K562 (cell line): ENCODE measurements around the gene TP53BP2. TPM values are rescaled to one million over a fixed set of nuclear protein-coding genes. Genes with fewer than 3 reads are reported as not detected.

Experiments
- ARHGAP35 ChIP-seq: fragments of 450-650 bp; IDR thresholded peaks from 2 replicates; pipeline ENCODE4 v1.6.1; 2018; ENCODE audit not compliant: partially characterized antibody
- CBX3 ChIP-seq, 2 experiments: IDR thresholded peaks; 1 replicate in 1 of 2; 2 replicates in 1 of 2; pipeline ENCODE4 v1.6.1; 2012; ENCODE audit warnings: inconsistent platforms in 2 of 2, low read length in 2 of 2, borderline replicate concordance in 1 of 2, control low read depth in 1 of 2
- CEBPG ChIP-seq, 3 experiments: fragments of 200-800 bp in 1 of 3; sonication (Bioruptor generic) in 1 of 3; sonication (generic) in 1 of 3; formaldehyde crosslinking in 1 of 3; IDR thresholded peaks in 2 of 3; conservative IDR thresholded peaks in 1 of 3; 2 replicates each; pipeline versions ENCODE4 v1.6.1 to v1.8.0; 2016 to 2022; ENCODE audit warnings: missing compliant biosample characterization in 2 of 3, missing genetic modification characterization in 2 of 3, mild to moderate bottlenecking in 1 of 3, missing genetic modification reagents in 1 of 3
- CHAMP1 ChIP-seq: fragments of 450-650 bp; IDR thresholded peaks from 2 replicates; pipeline ENCODE4 v1.6.1; 2016; ENCODE audit warnings: mild to moderate bottlenecking
- CSDE1 ChIP-seq, 2 experiments: fragments of 450-650 bp; IDR thresholded peaks; 2 replicates each; pipeline ENCODE4 v1.6.1; 2016; ENCODE audit warnings: mild to moderate bottlenecking in 1 of 2
- ETS2 ChIP-seq: IDR thresholded peaks from 2 replicates; pipeline ENCODE4 v1.6.1; 2016; ENCODE audit warnings: borderline replicate concordance, missing genetic modification characterization, mild to moderate bottlenecking, moderate library complexity, missing compliant biosample characterization; ENCODE audit not compliant: poor library complexity, severe bottlenecking
- GTF2E2 ChIP-seq: fragments of 200-800 bp; sonication (Bioruptor generic); IDR thresholded peaks from 2 replicates; pipeline ENCODE4 v1.6.1; 2016; ENCODE audit warnings: missing genetic modification characterization, missing compliant biosample characterization
- HLTF ChIP-seq: fragments of 450-650 bp; IDR thresholded peaks from 2 replicates; pipeline ENCODE4 v1.6.1; 2016
- HNRNPH1 ChIP-seq: fragments of 200-400 bp; formaldehyde crosslinking; optimal IDR thresholded peaks from 2 replicates; pipeline ENCODE3; 2017; ENCODE audit warnings: low read depth, mild to moderate bottlenecking, low read length, moderate library complexity
- KAT2B ChIP-seq: IDR thresholded peaks from one replicate; pipeline ENCODE4 v1.6.1; 2012; ENCODE audit warnings: low read depth, mild to moderate bottlenecking, control low read depth, inconsistent platforms, low read length, moderate library complexity
- KLF1 ChIP-seq: fragments of 450-650 bp; IDR thresholded peaks from 2 replicates; pipeline ENCODE4 v1.6.1; 2016; ENCODE audit warnings: missing genetic modification characterization, missing compliant biosample characterization
- MAZ ChIP-seq, 2 experiments: fragments of 450-650 bp in 1 of 2; sonication (generic) in 1 of 2; formaldehyde crosslinking; IDR thresholded peaks in 1 of 2; conservative IDR thresholded peaks in 1 of 2; 2 replicates each; pipeline versions ENCODE4 v1.4.0 to v1.5.0; 2020; ENCODE audit warnings: mild to moderate bottlenecking in 1 of 2, missing genetic modification reagents in 1 of 2
- MIER1 ChIP-seq: fragments of 450-650 bp; IDR thresholded peaks from 2 replicates; pipeline ENCODE4 v1.6.1; 2016; ENCODE audit warnings: antibody characterized with exemption, mild to moderate bottlenecking, low read depth
- MITF ChIP-seq: IDR thresholded peaks from 2 replicates; pipeline ENCODE4 v1.6.1; 2014; ENCODE audit warnings: antibody characterized with exemption
- PHB2 ChIP-seq: fragments of 450-650 bp; IDR thresholded peaks from 2 replicates; pipeline ENCODE4 v1.6.1; 2017; ENCODE audit warnings: low read depth
- PPARD ChIP-seq: fragments of 250-450 bp; sonication (Bioruptor Pico); IDR thresholded peaks from 2 replicates; pipeline ENCODE4 v1.8.0; 2022; ENCODE audit warnings: inconsistent platforms, mild to moderate bottlenecking, moderate library complexity
- SETDB1 ChIP-seq: IDR thresholded peaks from one replicate; pipeline ENCODE4 v1.6.1; 2012; ENCODE audit warnings: low read length, control low read depth, inconsistent platforms
- SNAPC5 ChIP-seq: fragments of 250-450 bp; sonication (Bioruptor Pico); IDR thresholded peaks from 2 replicates; pipeline ENCODE4 v1.8.0; 2021; ENCODE audit warnings: moderate library complexity, mild to moderate bottlenecking, inconsistent platforms
- SP2 ChIP-seq: IDR thresholded peaks from 2 replicates; pipeline ENCODE4 v1.6.1; 2011; ENCODE audit warnings: mild to moderate bottlenecking, low read depth, low read length, moderate library complexity; ENCODE audit not compliant: poor library complexity, severe bottlenecking; ENCODE audit errors: extremely low read depth
- ZBTB1 ChIP-seq: sonication (generic); formaldehyde crosslinking; IDR thresholded peaks from 2 replicates; pipeline ENCODE4 v1.8.1; 2023; ENCODE audit warnings: missing genetic modification reagents, low read depth, mild to moderate bottlenecking, borderline replicate concordance
- ZC3H11A ChIP-seq: IDR thresholded peaks from 2 replicates; pipeline ENCODE4 v1.6.1; 2012; ENCODE audit warnings: low read depth, low read length, improper control_type of control experiment
- ZNF354B ChIP-seq: fragments of 250-450 bp; sonication (Bioruptor Pico); IDR thresholded peaks from 2 replicates; pipeline ENCODE4 v1.4.0; 2020
- ZNF695 ChIP-seq: fragments of 450-650 bp; formaldehyde crosslinking; IDR thresholded peaks from 2 replicates; pipeline ENCODE4 v1.4.0; 2020; ENCODE audit warnings: mild to moderate bottlenecking, moderate library complexity
- ZNF75A ChIP-seq: fragments of 450-650 bp; formaldehyde crosslinking; IDR thresholded peaks from 2 replicates; pipeline ENCODE4 v1.4.0; 2020; ENCODE audit warnings: mild to moderate bottlenecking
- ZZZ3 ChIP-seq: fragments of 450-650 bp; IDR thresholded peaks from 2 replicates; pipeline ENCODE4 v1.6.1; 2016; ENCODE audit warnings: antibody characterized with exemption, mild to moderate bottlenecking, moderate library complexity
- polyA plus RNA-seq, 8 experiments: library from polyadenylated mRNA; depleted of rRNA in 4 of 8; stranded (reverse) in 5 of 8; unstranded in 3 of 8; fragments of >200 nt; fragmentation: Nextera tagmentation in 2 of 8; fragmentation: Illumina TruSeq in 1 of 8; extraction: Ambion mirVana in 2 of 8; extraction: Trizol in 1 of 8; gene quantifications; 2 replicates each; pipeline versions ENCODE4 v1.2.1 to v1.2.3, GENCODE V29; 2011 to 2014; ENCODE audit warnings: inconsistent platforms in 1 of 8, missing spikeins in 1 of 8
- total RNA-seq, 7 experiments: library from RNA; depleted of rRNA in 6 of 7; stranded (reverse); fragments of >200 nt in 6 of 7; fragmentation: Illumina TruSeq in 2 of 7; extraction: Trizol in 2 of 7; gene quantifications; 2 replicates each; pipeline versions ENCODE4 v1.2.1 to v1.2.3, GENCODE V29; 2011 to 2021; ENCODE audit warnings: low replicate concordance in 1 of 7

The TP53BP2 gene
- total and polyA plus RNA-seq, 9 of the 15 experiments (the other 6 are each of a cell fraction or from before 2014, with no cell fraction given) = 17.0 to 69.6 (median 40.1) TPM

- TF ChIP-seq MAZ (CRISPR knock-in tag; conservative IDR thresholded peaks at IDR 0.05 in 1 of 2, IDR thresholded peaks at IDR 0.05 in 1 of 2) = 0 out of 4 replicates have a peak, but pooled peaks of 1 of the 2 experiments have one; percentile 15
- no peak for TF ChIP-seq ZNF75A (CRISPR knock-in tag)
- TF ChIP-seq CSDE1 (IDR thresholded peaks at IDR 0.05) = 0 out of 4 replicates have a peak, but pooled peaks of 1 of the 2 experiments have one; percentile 38
- TF ChIP-seq ZZZ3 = no peak
- no peak for TF ChIP-seq SNAPC5
- TF ChIP-seq ARHGAP35 = peak; percentile 3
- no peak for TF ChIP-seq ZC3H11A
- no peak for TF ChIP-seq HNRNPH1
- no peak for TF ChIP-seq HLTF
- TF ChIP-seq SP2 = no peak
- TF ChIP-seq CEBPG (CRISPR knock-in tag; IDR thresholded peaks at IDR 0.05) = no peak
- TF ChIP-seq CEBPG (tag; conservative IDR thresholded peaks at IDR 0.05 in 1 of 2, IDR thresholded peaks at IDR 0.05 in 1 of 2) = peak in 1 of 2 experiments; percentile 36; a peak in 1 of 4 replicates
- TF ChIP-seq CHAMP1 = 0 out of 2 replicates have a peak, but pooled peaks have one; percentile 13
- no peak for TF ChIP-seq MIER1
- TF ChIP-seq SETDB1 = no peak
- 0 out of 2 replicates have a peak, but pooled peaks have one; percentile 19 for TF ChIP-seq GTF2E2
- no peak for TF ChIP-seq ETS2 (tag)
- TF ChIP-seq ZNF695 (CRISPR knock-in tag) = no peak
- TF ChIP-seq KAT2B = no peak
- TF ChIP-seq ZNF354B (CRISPR knock-in tag) = no peak
- no peak for TF ChIP-seq PPARD (CRISPR knock-in tag)
- TF ChIP-seq PHB2 = no peak
- no peak for TF ChIP-seq KLF1
- no peak for TF ChIP-seq MITF
- TF ChIP-seq CBX3 (IDR thresholded peaks at IDR 0.05; ENCODE audit: borderline replicate concordance in 1 of 2, low read length in 2 of 2) = peak in 1 of 2 experiments; percentile 85; a peak in 2 of 3 replicates
- no peak for TF ChIP-seq ZBTB1
Observed at GRCh38 chr1:223843934-223844786, 1.6 kb downstream of the TP53BP2 start (continued).
